ENCODE data around the gene SSRP1. TPM values are rescaled to one million over a fixed set of nuclear protein-coding genes. Genes with fewer than 3 reads are reported as not detected.

SSRP1 gene
- total RNA-seq, 1 donor from 2014 or later: 79.5 TPM

DNA sequence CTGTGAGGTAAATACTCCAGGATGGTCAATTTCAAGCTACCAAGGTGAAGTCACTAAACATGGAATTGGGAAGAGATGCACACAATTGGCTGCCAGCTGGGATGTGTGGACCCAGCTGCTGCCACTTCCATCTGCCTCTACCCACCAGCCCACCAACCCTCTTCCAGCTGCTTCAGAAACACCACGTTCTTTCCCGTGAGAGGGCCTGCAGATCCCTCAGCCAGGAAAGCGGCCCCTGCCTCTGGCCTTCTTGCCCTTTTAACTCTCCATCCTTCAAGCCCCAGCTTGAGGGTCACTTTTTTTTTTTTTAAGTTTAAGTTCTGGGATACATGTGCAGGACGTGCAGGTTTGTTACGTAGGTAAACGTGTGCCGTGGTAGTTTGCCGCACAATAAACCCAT lies 25.3 kb upstream of the SSRP1 start:
- DNase-seq (ENCODE audit: low read depth) (no peak), FAIRE-seq (no peak)
- Mint-ChIP-seq H3K27ac (ENCODE audit: unreplicated experiment) (no peak overlapping the region), H3K36me3 (ENCODE audit: low read depth, unreplicated experiment) (peaks cover 3% of the 10 kb centered on the region), H3K4me1 (ENCODE audit: low read depth, unreplicated experiment) (no peaks in the 10 kb centered on the region), H3K27me3 (ENCODE audit: low read depth, unreplicated experiment) (peaks cover 48% of the 10 kb centered on the region), H3K9me3 (ENCODE audit: unreplicated experiment) (peaks cover 13% of the 10 kb centered on the region), H3K4me3 (ENCODE audit: unreplicated experiment) (no peak overlapping the region)
- Histone ChIP-seq H3K4me2 (ENCODE audit: low read length) (no peak overlapping the region), H2AFZ (ENCODE audit: low read depth, low read length) (no peak overlapping the region), H3K27me3 (ENCODE audit: insufficient read depth, low read length) (peaks cover 12% of the 10 kb centered on the region), H3K27ac (ENCODE audit: low read depth, low read length) (no peak overlapping the region), H3K36me3 (ENCODE audit: insufficient read depth, low read length) (no peaks in the 10 kb centered on the region), H3K9ac (ENCODE audit: low read length) (no peak overlapping the region), H3K79me2 (ENCODE audit: insufficient read depth, low read length) (no peaks in the 10 kb centered on the region), H3K4me3 (ENCODE audit: insufficient read depth, low read depth, low read length) (no peak overlapping the region), H4K20me1 (ENCODE audit: insufficient read depth, low read length) (no peaks in the 10 kb centered on the region), H3K4me1 (ENCODE audit: insufficient read depth, low read length) (no peaks in the 10 kb centered on the region), H3K9me3 (ENCODE audit: insufficient read depth, low read depth, low read length) (no peaks in the 10 kb centered on the region)
- no peak for TF ChIP-seq EZH2 (IDR thresholded peaks at IDR 0.05; ENCODE audit: insufficient read depth, low read length)
- no peak for TF ChIP-seq CTCF (IDR thresholded peaks at IDR 0.05; ENCODE audit: insufficient read depth, low read depth, low read length)

DNA sequence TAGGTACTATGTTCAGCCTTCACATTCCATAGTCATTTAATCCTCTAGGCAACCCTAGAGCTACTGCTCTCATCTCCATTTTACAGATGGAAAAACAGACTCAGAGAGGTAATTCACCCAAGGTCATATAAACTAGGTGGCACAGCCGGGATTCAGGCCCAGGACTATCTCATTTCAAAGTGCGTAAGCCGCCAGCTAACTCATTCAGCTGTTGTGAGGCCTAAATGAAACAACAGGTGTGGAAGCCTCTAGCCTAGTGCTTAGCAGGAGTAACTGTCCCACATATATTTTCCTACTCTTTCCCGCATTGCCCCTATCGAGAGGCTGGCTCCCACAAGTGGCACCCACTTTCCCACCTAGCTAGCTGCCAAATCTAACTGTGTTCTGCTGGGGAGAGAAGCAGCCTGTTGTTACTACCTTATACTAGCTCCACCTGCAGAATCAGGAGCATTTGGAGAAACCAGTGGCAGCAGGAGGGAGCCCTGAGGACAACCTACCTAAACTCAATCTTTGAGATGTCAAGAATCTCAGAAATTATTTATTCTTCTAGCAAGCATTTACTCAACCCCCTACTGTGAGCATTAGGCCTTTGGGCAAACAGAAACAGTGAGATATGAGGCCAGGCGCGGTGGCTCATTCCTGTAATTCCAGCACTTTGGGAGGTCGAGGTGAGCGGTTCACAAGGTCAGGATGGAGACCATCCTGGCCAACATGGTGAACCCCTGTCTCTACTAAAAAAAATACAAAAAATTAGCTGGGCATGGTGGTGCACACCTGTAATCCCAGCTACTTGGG lies 24.4 kb upstream of the SSRP1 start:
- TF ChIP-seq CTCF (IDR thresholded peaks at IDR 0.05; ENCODE audit: insufficient read depth, low read depth, low read length): no peak
- TF ChIP-seq EZH2 (IDR thresholded peaks at IDR 0.05; ENCODE audit: insufficient read depth, low read length): no peak
- no peak overlapping the region for H3K4me2 ChIP-seq (ENCODE audit: low read length)
- DNase-seq (ENCODE audit: low read depth) (no peak), FAIRE-seq (no peak)
- H3K9me3 Mint-ChIP-seq (ENCODE audit: unreplicated experiment): peaks cover 13% of the 10 kb centered on the region
- no peaks in the 10 kb centered on the region for H3K79me2 ChIP-seq (ENCODE audit: insufficient read depth, low read length)
- H4K20me1 ChIP-seq (ENCODE audit: insufficient read depth, low read length): no peaks in the 10 kb centered on the region
- no peak overlapping the region for H3K27ac ChIP-seq (ENCODE audit: low read depth, low read length)
- no peak overlapping the region for H3K9ac ChIP-seq (ENCODE audit: low read length)
- H3K36me3 ChIP-seq (ENCODE audit: insufficient read depth, low read length): no peaks in the 10 kb centered on the region
- no peak overlapping the region for H3K4me3 ChIP-seq (ENCODE audit: insufficient read depth, low read depth, low read length)
- H3K27ac Mint-ChIP-seq (ENCODE audit: unreplicated experiment): no peak overlapping the region
- H3K4me1 Mint-ChIP-seq (ENCODE audit: low read depth, unreplicated experiment): no peaks in the 10 kb centered on the region
- H3K27me3 ChIP-seq (ENCODE audit: insufficient read depth, low read length): peaks cover 14% of the 10 kb centered on the region
- H3K4me1 ChIP-seq (ENCODE audit: insufficient read depth, low read length): no peaks in the 10 kb centered on the region
- H3K9me3 ChIP-seq (ENCODE audit: insufficient read depth, low read depth, low read length): no peaks in the 10 kb centered on the region
- no peak overlapping the region for H2AFZ ChIP-seq (ENCODE audit: low read depth, low read length)
- H3K4me3 Mint-ChIP-seq (ENCODE audit: unreplicated experiment): no peak overlapping the region
- peaks cover 44% of the 10 kb centered on the region for H3K27me3 Mint-ChIP-seq (ENCODE audit: low read depth, unreplicated experiment)
- peaks cover 3% of the 10 kb centered on the region for H3K36me3 Mint-ChIP-seq (ENCODE audit: low read depth, unreplicated experiment)

GRCh38 chr11:57359396-57359795 lies 23.7 kb upstream of the SSRP1 start:
- H3K36me3 ChIP-seq (ENCODE audit: insufficient read depth, low read length): no peaks in the 10 kb centered on the region
- peaks cover 40% of the 10 kb centered on the region for H3K27me3 Mint-ChIP-seq (ENCODE audit: low read depth, unreplicated experiment)
- H3K9me3 ChIP-seq (ENCODE audit: insufficient read depth, low read depth, low read length): no peaks in the 10 kb centered on the region
- no peak overlapping the region for H3K9ac ChIP-seq (ENCODE audit: low read length)
- FAIRE-seq: no peak
- H3K4me1 ChIP-seq (ENCODE audit: insufficient read depth, low read length): no peaks in the 10 kb centered on the region
- no peaks in the 10 kb centered on the region for H4K20me1 ChIP-seq (ENCODE audit: insufficient read depth, low read length)
- H3K36me3 Mint-ChIP-seq (ENCODE audit: low read depth, unreplicated experiment): peaks cover 3% of the 10 kb centered on the region
- no peak for DNase-seq (ENCODE audit: low read depth)
- no peak overlapping the region for H3K4me2 ChIP-seq (ENCODE audit: low read length)
- H3K9me3 Mint-ChIP-seq (ENCODE audit: unreplicated experiment): peaks cover 9% of the 10 kb centered on the region
- peaks cover 11% of the 10 kb centered on the region for H3K27me3 ChIP-seq (ENCODE audit: insufficient read depth, low read length)
- H3K27ac ChIP-seq (ENCODE audit: low read depth, low read length): no peak overlapping the region
- no peaks in the 10 kb centered on the region for H3K79me2 ChIP-seq (ENCODE audit: insufficient read depth, low read length)
- H2AFZ ChIP-seq (ENCODE audit: low read depth, low read length): no peak overlapping the region
- no peak overlapping the region for H3K4me3 ChIP-seq (ENCODE audit: insufficient read depth, low read depth, low read length)
- no peak overlapping the region for H3K27ac Mint-ChIP-seq (ENCODE audit: unreplicated experiment)
- H3K4me1 Mint-ChIP-seq (ENCODE audit: low read depth, unreplicated experiment): no peaks in the 10 kb centered on the region
- TF ChIP-seq EZH2 (IDR thresholded peaks at IDR 0.05; ENCODE audit: insufficient read depth, low read length): no peak
- TF ChIP-seq CTCF (IDR thresholded peaks at IDR 0.05; ENCODE audit: insufficient read depth, low read depth, low read length): no peak
- H3K4me3 Mint-ChIP-seq (ENCODE audit: unreplicated experiment): no peak overlapping the region
